GM19467 (cell line): ENCODE data around the gene CHCT1.
"Not testable (repeated sequence)": the region's sequence is repeated elsewhere in the genome, so short reads cannot be mapped to it uniquely, and the experiment has no call there.

Experiments
- ATAC-seq: cut with Tn5 transposase; IDR thresholded peaks from one replicate; pipeline ENCODE4 v1.9.1; 2021; ENCODE audit warnings: mild to moderate bottlenecking, moderate library complexity; ENCODE audit not compliant: unreplicated experiment

The CHCT1 gene

DNA sequence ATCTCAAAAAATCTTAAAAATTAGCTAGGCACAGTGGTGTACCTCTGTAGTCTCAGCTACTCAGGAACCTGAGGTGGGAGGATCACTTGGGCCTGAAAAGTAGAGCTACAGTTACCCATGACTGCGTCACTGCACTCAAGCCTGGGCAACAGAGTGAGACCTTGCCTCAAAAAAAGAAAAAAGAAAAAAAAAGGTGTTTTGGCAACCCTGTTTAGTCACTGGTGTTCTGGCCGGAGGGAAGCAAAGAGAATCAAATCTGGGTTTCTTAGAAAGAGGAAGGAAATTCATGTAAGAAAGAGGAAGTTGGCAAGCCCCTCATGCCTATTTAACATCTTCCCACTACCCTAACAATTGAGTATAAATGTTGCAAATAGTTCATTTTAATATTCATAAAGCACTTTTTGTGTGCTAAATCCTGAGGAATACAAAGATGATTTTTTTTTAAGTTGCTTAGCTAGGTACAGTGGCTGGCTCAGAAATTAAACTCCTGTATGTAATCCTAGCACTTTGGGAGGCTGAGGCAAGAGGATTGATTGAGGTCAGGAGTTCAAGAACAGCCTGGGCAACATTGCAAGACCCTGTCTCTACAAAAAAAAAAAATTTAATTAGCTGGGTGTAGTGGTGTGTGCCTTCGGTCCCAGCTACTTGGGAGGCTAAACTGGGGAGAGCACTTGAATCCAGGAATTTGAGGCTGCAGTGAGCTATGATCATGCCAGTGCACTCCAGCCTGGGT lies 23.9 kb upstream of the CHCT1 start:
- peak; percentile 51 for ATAC-seq

GRCh38 chr17:60401819-60402218 lies 20.5 kb upstream of the CHCT1 start:
- ATAC-seq: no peak

DNA sequence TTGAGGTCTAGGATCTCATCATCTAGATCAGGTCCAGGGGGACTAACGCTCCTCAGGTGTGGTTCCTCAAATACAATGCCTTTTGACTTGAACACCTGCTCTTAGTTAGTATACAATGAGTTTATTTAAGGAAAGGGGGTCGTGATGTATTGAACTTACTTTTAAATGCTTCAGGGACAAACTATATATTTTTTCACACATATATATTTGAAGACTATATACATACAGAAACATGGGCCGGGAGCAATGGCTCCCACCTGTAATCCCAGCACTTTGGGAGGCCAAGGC lies 18.8 kb upstream of the CHCT1 start:
- ATAC-seq: no peak

DNA sequence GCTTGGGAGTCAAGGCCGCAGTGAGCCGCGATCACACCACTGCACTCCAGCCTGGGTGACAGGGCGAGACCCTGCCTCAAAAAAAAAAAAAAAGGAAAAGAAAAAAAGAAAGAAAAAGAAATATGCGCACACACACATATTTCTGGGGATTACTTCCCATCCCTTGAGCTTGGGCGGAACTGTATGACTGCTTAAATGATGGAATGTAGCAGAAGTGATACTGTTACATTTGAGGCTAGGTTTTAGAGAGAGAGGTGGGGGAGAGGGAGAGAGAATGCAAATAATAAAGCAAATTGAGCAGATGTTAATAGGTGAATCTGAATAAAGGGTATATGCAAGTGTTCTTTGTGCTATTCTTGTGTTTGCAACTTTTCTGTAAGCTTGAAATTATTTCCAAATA lies 18.3 kb upstream of the CHCT1 start:
- no peak for ATAC-seq

GRCh38 chr17:60406887-60407286 lies 15.4 kb upstream of the CHCT1 start:
- ATAC-seq: no peak

GRCh38 chr17:60410001-60410400 lies 12.3 kb upstream of the CHCT1 start:
- ATAC-seq: no peak

DNA sequence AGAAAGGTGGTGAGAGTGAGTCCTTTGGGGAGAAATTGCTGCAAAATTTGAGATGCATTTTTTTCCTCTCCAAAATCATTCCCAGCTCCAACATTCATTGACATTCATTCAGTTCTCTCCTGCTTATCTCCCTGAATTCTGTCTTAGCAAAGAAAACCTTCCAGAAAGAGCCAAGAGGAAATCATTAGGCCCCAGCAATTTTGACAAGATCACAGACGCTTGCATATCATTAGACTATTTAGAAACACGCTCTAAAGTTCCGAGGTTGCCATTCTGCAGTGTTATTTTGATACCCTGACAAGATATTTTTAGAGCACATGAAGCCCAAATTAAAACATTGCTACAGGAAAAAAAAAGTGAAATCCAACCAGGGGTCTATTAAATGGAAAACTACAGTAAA lies 9.6 kb upstream of the CHCT1 start:
- no peak for ATAC-seq

- ATAC-seq: no peak
These were observed 7.1 kb upstream of the CHCT1 start for GRCh38 chr17:60415146-60415545.

DNA sequence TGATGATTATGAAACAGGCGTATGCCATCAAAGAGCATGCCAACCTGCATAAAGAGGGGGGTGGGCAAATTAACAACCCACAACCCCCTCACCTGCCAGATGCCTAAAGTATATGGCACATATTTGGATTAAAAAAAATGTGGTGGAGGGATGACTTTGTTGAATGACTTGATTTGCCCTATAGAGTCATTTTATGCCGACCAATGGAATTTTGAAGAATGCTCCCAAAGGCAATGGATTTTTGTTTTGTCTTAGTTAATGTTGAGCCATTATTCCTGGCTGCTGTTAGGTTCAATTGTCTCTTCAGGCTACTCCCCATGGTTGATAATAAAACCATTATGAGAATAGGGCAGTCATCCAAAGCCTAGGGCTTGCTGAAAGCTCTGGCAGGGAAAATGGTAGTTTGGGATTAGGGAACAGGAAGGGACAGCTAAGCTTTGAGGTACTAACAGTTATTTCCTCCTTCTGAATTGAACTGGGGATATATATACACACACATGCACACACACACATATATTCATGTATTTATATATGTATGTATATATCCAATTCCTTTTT lies 5.8 kb upstream of the CHCT1 start:
- ATAC-seq: no peak

DNA sequence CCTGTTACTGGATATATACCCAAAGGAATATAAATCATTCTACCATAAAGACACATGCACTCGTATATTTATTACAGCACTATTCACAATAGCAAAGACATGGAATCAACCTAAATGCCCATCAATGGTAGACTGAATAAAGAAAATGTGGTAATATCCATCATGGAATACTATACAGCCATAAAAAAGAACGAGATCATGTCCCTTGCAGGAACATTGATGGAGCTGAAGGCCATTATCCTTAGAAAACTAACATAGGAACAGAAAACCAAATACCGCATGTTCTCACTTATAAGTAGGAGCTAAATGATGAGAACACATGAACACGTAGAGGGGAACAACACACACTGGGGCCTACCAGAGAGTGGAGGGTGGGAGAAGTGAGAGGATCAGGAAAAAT lies 3.3 kb upstream of the CHCT1 start:
- ATAC-seq: not testable (repeated sequence)

GRCh38 chr17:60419875-60420274 lies 2.4 kb upstream of the CHCT1 start:
- not testable (repeated sequence) for ATAC-seq

DNA sequence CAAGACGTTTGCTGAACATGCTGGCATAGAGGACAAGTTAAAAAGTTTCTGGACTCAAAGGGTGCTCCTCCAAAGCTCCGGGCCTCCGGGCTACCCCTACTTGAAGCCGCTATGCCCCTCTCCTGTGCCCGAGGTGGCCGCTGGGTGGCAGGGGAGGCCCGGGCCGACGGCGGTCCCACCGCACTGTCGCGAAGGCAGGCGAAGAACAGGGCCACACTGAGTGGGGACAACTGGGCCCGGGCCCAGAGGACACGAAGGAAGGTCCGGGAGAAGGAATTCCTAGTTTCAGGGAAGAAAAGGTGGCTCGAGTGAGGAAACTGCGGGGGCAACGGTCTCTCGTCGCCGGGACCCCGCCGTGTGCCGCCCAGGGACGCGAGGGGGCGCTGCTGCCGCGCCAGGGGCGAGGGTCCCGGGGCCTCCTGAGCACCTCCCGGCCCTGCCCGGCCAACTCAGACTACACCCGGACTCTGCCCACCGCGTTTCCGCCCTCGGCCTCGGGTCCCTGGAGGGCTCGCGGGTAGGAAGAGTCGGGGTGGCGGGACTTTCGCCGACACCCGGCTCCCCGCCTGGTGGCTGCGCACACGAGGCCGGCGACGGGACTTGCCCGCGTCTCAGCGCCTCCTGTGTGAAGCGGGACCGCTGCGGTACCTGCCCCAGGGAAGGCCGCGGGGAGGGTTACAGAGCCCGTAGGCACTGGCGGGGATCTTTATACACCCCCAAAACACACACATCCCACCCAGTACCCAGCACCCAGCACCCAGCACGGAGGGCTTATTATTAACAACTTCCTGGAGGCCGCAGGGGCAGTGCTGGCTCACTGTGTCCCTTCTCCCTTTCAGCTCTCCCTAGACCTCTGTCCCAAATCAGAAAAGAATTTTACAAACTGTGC lies 772 bp upstream of the CHCT1 start:
- ATAC-seq: peak; percentile 81

DNA sequence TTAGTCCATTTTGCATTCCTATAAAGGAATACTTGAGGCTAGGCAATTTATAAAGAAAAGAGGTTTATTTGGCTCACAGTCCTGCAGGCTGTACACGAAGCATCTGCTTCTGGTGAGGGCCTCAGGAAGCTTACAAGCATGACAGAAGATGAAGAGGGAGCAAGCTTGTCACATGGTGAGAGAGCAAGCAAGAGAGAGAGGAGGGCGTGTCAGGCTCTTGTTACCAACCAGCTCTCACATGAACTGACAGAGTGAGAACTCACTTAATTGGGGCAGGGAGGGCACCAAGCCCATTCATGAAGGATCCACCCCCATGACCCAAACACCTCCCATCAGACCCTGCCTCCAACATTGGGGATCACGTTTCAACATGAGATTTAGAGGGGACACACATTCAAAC lies 1.6 kb downstream of the CHCT1 start:
- ATAC-seq: no peak

DNA sequence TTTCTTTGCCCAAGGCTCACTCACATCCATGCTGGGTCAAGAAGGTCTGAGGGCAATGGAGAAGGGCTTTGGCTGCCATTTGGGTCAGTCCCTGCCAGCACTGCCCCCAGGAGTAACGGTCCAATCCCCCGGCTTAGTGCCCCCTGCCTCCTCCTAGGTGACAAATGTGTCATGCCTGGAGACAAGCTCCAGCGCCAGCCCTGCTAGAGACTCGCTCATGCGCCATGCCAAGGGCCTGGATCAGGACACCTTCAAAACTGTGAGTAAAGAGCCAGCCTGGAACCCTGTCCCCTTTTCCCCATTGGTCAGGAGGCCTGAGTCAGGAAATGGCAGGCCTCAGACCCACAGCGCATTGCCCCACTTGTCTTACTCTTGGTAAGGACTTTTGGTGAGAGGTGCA lies 3.3 kb downstream of the CHCT1 start:
- ATAC-seq: no peak

DNA sequence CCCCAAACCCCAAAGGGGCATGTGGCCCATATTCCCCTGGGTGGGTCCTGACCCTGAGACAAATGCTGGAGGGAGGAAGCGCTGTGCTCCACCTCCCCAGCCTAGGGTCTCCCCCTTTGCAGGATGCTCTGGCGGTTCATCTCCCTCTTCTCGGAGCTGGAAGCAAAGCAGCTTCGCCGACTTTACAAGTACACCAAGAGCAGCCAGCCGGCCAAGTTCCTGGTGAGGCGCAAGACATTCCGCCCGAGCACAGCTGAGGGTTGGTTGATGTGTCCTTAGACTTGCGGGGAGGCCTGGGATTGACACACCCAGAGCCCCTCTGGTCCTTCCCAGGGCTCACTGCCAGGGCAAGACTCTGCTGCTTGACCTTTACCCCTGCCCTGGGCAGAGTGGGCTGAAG lies 4.3 kb downstream of the CHCT1 start:
- no peak for ATAC-seq

GRCh38 chr17:60428491-60428890 lies 6.2 kb downstream of the CHCT1 start:
- ATAC-seq: not testable (repeated sequence)

- ATAC-seq: not testable (repeated sequence)
These were observed 8.3 kb downstream of the CHCT1 start for GRCh38 chr17:60430561-60430960.

GRCh38 chr17:60433021-60433997 lies 11.0 kb downstream of the CHCT1 start:
- not testable (repeated sequence) for ATAC-seq

GRCh38 chr17:60435244-60436167 lies 13.2 kb downstream of the CHCT1 start:
- ATAC-seq: no peak

DNA sequence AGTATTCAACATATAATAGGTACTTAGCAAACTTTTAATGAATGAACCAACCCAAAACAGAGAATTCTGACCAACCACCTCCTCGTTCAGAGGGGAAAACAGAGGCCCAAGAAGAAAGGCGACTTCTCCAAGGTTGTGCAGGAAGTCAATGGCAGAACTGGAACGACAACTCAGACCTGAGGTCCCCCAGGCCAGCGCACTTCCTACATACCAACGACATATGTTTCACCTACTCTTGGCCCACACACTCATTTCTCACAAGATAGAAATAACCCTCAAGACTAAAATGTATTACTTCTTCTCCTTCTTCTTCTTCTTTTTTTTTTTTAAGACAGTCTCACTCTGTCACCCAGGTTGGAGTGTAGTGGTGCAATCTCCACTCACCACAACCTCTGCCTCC lies 14.4 kb downstream of the CHCT1 start:
- no peak for ATAC-seq
